Measurements from ENCODE around the gene NT5DC2.

The NT5DC2 gene

GRCh38 chr3:52524258-52524751 lies 9.4 kb downstream of the NT5DC2 start:
- no peak overlapping the region for H4K8ac ChIP-seq (ENCODE audit: low read depth, low read length)
- H3K27ac ChIP-seq (ENCODE audit: low read depth, low read length), result no peak overlapping the region
- H3K79me2 ChIP-seq (ENCODE audit: control insufficient read depth, insufficient read depth, low read length), result no peaks in the 10 kb centered on the region
- H3K27me3 ChIP-seq (ENCODE audit: insufficient read depth, low read length, poor library complexity), result no peaks in the 10 kb centered on the region
- no peak overlapping the region for H3K4ac ChIP-seq (ENCODE audit: low read depth, low read length)
- H2BK15ac ChIP-seq (replicated peaks; ENCODE audit: low read depth), result no peak overlapping the region
- H4K5ac ChIP-seq (ENCODE audit: low read length), result no peak overlapping the region
- no peak overlapping the region for H3K4me2 ChIP-seq (ENCODE audit: low read length)
- H3K36me3 ChIP-seq (ENCODE audit: control insufficient read depth, insufficient read depth, low read length), result peaks cover 25% of the 10 kb centered on the region
- H3K23ac ChIP-seq (ENCODE audit: low read length), result no peak overlapping the region
- H3K4me1 ChIP-seq (ENCODE audit: control insufficient read depth, low read depth, low read length), result no peaks in the 10 kb centered on the region
- no peak overlapping the region for H2AK5ac ChIP-seq (ENCODE audit: low read length)
- H3K4me3 ChIP-seq (ENCODE audit: low read length), result no peak overlapping the region
- H3K18ac ChIP-seq (ENCODE audit: low read length), result no peak overlapping the region
- peaks cover 3% of the 10 kb centered on the region for H3K79me1 ChIP-seq (ENCODE audit: low read length)
- H3K56ac ChIP-seq (ENCODE audit: low read length), result no peak overlapping the region
- DNase-seq, result no peak
- no peak overlapping the region for H2BK5ac ChIP-seq (ENCODE audit: low read length)
- no CpG with 5 or more reads among the region's 18 CpGs for WGBS (ENCODE audit: extremely low coverage, insufficient coverage, low lambda C conversion rate)
- no peak overlapping the region for H2BK120ac ChIP-seq (ENCODE audit: low read depth, low read length)
- no peak overlapping the region for H3K9ac ChIP-seq (ENCODE audit: low read length)

GRCh38 chr3:52523386-52524257 lies 10.0 kb downstream of the NT5DC2 start:
- Histone ChIP-seq H3K27ac (ENCODE audit: low read depth, low read length) (no peak overlapping the region), H4K5ac (ENCODE audit: low read length) (no peak overlapping the region), H3K9ac (ENCODE audit: low read length) (no peak overlapping the region), H4K8ac (ENCODE audit: low read depth, low read length) (no peak overlapping the region), H3K18ac (ENCODE audit: low read length) (no peak overlapping the region), H2BK120ac (ENCODE audit: low read depth, low read length) (no peak overlapping the region), H3K4me3 (ENCODE audit: low read length) (no peak overlapping the region), H3K4me1 (ENCODE audit: control insufficient read depth, low read depth, low read length) (no peaks in the 10 kb centered on the region), H3K23ac (ENCODE audit: low read length) (no peak overlapping the region), H3K4ac (ENCODE audit: low read depth, low read length) (no peak overlapping the region), H3K36me3 (ENCODE audit: control insufficient read depth, insufficient read depth, low read length) (peaks cover 20% of the 10 kb centered on the region), H3K79me2 (ENCODE audit: control insufficient read depth, insufficient read depth, low read length) (no peaks in the 10 kb centered on the region), H3K79me1 (ENCODE audit: low read length) (no peaks in the 10 kb centered on the region), H2BK15ac (replicated peaks; ENCODE audit: low read depth) (no peak overlapping the region), H3K56ac (ENCODE audit: low read length) (no peak overlapping the region), H3K27me3 (ENCODE audit: insufficient read depth, low read length, poor library complexity) (no peaks in the 10 kb centered on the region), H2BK5ac (ENCODE audit: low read length) (no peak overlapping the region), H3K4me2 (ENCODE audit: low read length) (no peak overlapping the region), H2AK5ac (ENCODE audit: low read length) (no peak overlapping the region)
- no CpG with 5 or more reads among the region's 26 CpGs for WGBS (ENCODE audit: extremely low coverage, insufficient coverage, low lambda C conversion rate)
- no peak for DNase-seq

GRCh38 chr3:52522651-52523251 lies 10.9 kb downstream of the NT5DC2 start:
- H3K79me1 ChIP-seq (ENCODE audit: low read length), result no peaks in the 10 kb centered on the region
- no peak overlapping the region for H4K8ac ChIP-seq (ENCODE audit: low read depth, low read length)
- H3K4me1 ChIP-seq (ENCODE audit: control insufficient read depth, low read depth, low read length), result peaks cover 2% of the 10 kb centered on the region
- no peaks in the 10 kb centered on the region for H3K27me3 ChIP-seq (ENCODE audit: insufficient read depth, low read length, poor library complexity)
- H3K79me2 ChIP-seq (ENCODE audit: control insufficient read depth, insufficient read depth, low read length), result no peaks in the 10 kb centered on the region
- H3K4me3 ChIP-seq (ENCODE audit: low read length), result no peak overlapping the region
- no CpG with 5 or more reads among the region's 14 CpGs for WGBS (ENCODE audit: extremely low coverage, insufficient coverage, low lambda C conversion rate)
- no peak overlapping the region for H2BK15ac ChIP-seq (replicated peaks; ENCODE audit: low read depth)
- no peak overlapping the region for H3K4ac ChIP-seq (ENCODE audit: low read depth, low read length)
- H3K23ac ChIP-seq (ENCODE audit: low read length), result no peak overlapping the region
- no peak overlapping the region for H4K5ac ChIP-seq (ENCODE audit: low read length)
- H3K9ac ChIP-seq (ENCODE audit: low read length), result no peak overlapping the region
- peaks cover 15% of the 10 kb centered on the region for H3K36me3 ChIP-seq (ENCODE audit: control insufficient read depth, insufficient read depth, low read length)
- H3K4me2 ChIP-seq (ENCODE audit: low read length), result no peak overlapping the region
- H3K27ac ChIP-seq (ENCODE audit: low read depth, low read length), result no peak overlapping the region
- H2BK120ac ChIP-seq (ENCODE audit: low read depth, low read length), result no peak overlapping the region
- H2BK5ac ChIP-seq (ENCODE audit: low read length), result no peak overlapping the region
- no peak for DNase-seq
- no peak overlapping the region for H2AK5ac ChIP-seq (ENCODE audit: low read length)
- no peak overlapping the region for H3K18ac ChIP-seq (ENCODE audit: low read length)
- no peak overlapping the region for H3K56ac ChIP-seq (ENCODE audit: low read length)

GRCh38 chr3:52521881-52522650 lies 11.6 kb downstream of the NT5DC2 start:
- Histone ChIP-seq H3K4me1 (ENCODE audit: control insufficient read depth, low read depth, low read length) (peaks cover 2% of the 10 kb centered on the region), H3K23ac (ENCODE audit: low read length) (no peak overlapping the region), H3K27me3 (ENCODE audit: insufficient read depth, low read length, poor library complexity) (no peaks in the 10 kb centered on the region), H3K36me3 (ENCODE audit: control insufficient read depth, insufficient read depth, low read length) (peaks cover 13% of the 10 kb centered on the region), H3K4ac (ENCODE audit: low read depth, low read length) (no peak overlapping the region), H2AK5ac (ENCODE audit: low read length) (no peak overlapping the region), H4K5ac (ENCODE audit: low read length) (no peak overlapping the region), H3K56ac (ENCODE audit: low read length) (no peak overlapping the region), H4K8ac (ENCODE audit: low read depth, low read length) (no peak overlapping the region), H2BK5ac (ENCODE audit: low read length) (no peak overlapping the region), H2BK120ac (ENCODE audit: low read depth, low read length) (no peak overlapping the region), H3K27ac (ENCODE audit: low read depth, low read length) (no peak overlapping the region), H3K79me1 (ENCODE audit: low read length) (no peaks in the 10 kb centered on the region), H3K4me3 (ENCODE audit: low read length) (no peak overlapping the region), H3K18ac (ENCODE audit: low read length) (no peak overlapping the region), H2BK15ac (replicated peaks; ENCODE audit: low read depth) (no peak overlapping the region), H3K79me2 (ENCODE audit: control insufficient read depth, insufficient read depth, low read length) (no peaks in the 10 kb centered on the region), H3K9ac (ENCODE audit: low read length) (no peak overlapping the region), H3K4me2 (ENCODE audit: low read length) (no peak overlapping the region)
- no peak for DNase-seq
- no CpG with 5 or more reads among the region's 33 CpGs for WGBS (ENCODE audit: extremely low coverage, insufficient coverage, low lambda C conversion rate)

GRCh38 chr3:52521488-52521824 lies 12.2 kb downstream of the NT5DC2 start:
- Histone ChIP-seq H3K27me3 (ENCODE audit: insufficient read depth, low read length, poor library complexity) (no peaks in the 10 kb centered on the region), H2BK15ac (replicated peaks; ENCODE audit: low read depth) (no peak overlapping the region), H3K27ac (ENCODE audit: low read depth, low read length) (no peak overlapping the region), H4K8ac (ENCODE audit: low read depth, low read length) (no peak overlapping the region), H3K9ac (ENCODE audit: low read length) (no peak overlapping the region), H3K4me2 (ENCODE audit: low read length) (no peak overlapping the region), H3K4me3 (ENCODE audit: low read length) (no peak overlapping the region), H2BK5ac (ENCODE audit: low read length) (no peak overlapping the region), H2BK120ac (ENCODE audit: low read depth, low read length) (no peak overlapping the region), H2AK5ac (ENCODE audit: low read length) (no peak overlapping the region), H3K79me2 (ENCODE audit: control insufficient read depth, insufficient read depth, low read length) (no peaks in the 10 kb centered on the region), H3K4ac (ENCODE audit: low read depth, low read length) (no peak overlapping the region), H3K4me1 (ENCODE audit: control insufficient read depth, low read depth, low read length) (peaks cover 2% of the 10 kb centered on the region), H3K23ac (ENCODE audit: low read length) (no peak overlapping the region), H3K56ac (ENCODE audit: low read length) (no peak overlapping the region), H4K5ac (ENCODE audit: low read length) (no peak overlapping the region), H3K36me3 (ENCODE audit: control insufficient read depth, insufficient read depth, low read length) (peaks cover 13% of the 10 kb centered on the region), H3K18ac (ENCODE audit: low read length) (no peak overlapping the region), H3K79me1 (ENCODE audit: low read length) (no peaks in the 10 kb centered on the region)
- no CpG with 5 or more reads among the region's 8 CpGs for WGBS (ENCODE audit: extremely low coverage, insufficient coverage, low lambda C conversion rate)
- no peak for DNase-seq
